CD8-positive, alpha-beta memory T cell (primary cell): ENCODE results near the gene SLK. TPM values are rescaled to one million over a fixed set of nuclear protein-coding genes. Genes with fewer than 3 reads are reported as not detected.

Experiments used
- CTCF ChIA-PET: fragments of 350-600 bp; sonication (Branson Sonifier 250); formaldehyde crosslinking; loops from one replicate; lab custom pipeline; 2021; ENCODE audit warnings: antibody characterized with exemption; lab: Charles Lee
- POLR2A ChIA-PET: fragments of 350-600 bp; sonication (Branson Sonifier 250); formaldehyde crosslinking; loops from one replicate; lab custom pipeline; 2021; ENCODE audit warnings: antibody characterized with exemption; lab: Charles Lee
- DNase-seq, 5 donors: peaks; one replicate each; pipeline versions ENCODE4 v3.0.0 to v3.0.0-alpha.2; 2020 to 2022; ENCODE audit warnings: mixed read lengths in 1 of 5
- H3K27ac ChIP-seq: one replicate; pipeline ENCODE4 v1.7.0; 2013; ENCODE audit warnings: low read depth, mild to moderate bottlenecking, low read length, moderate library complexity
- H3K27me3 ChIP-seq: 2 replicates; pipeline ENCODE4 v1.7.0; 2013; ENCODE audit warnings: low read length, mild to moderate bottlenecking; ENCODE audit not compliant: insufficient read depth, poor library complexity, severe bottlenecking
- H3K36me3 ChIP-seq: 2 replicates; pipeline ENCODE4 v1.7.0; 2013; ENCODE audit warnings: mild to moderate bottlenecking, low read length, moderate library complexity; ENCODE audit not compliant: insufficient read depth
- H3K4me1 ChIP-seq: 2 replicates; pipeline ENCODE4 v1.7.0; 2013; ENCODE audit warnings: mild to moderate bottlenecking, low read length, moderate library complexity; ENCODE audit not compliant: insufficient read depth
- H3K4me3 ChIP-seq: 2 replicates; pipeline ENCODE4 v1.7.0; 2013; ENCODE audit warnings: mild to moderate bottlenecking, low read length
- H3K9me3 ChIP-seq: 2 replicates; pipeline ENCODE4 v1.7.0; 2013; ENCODE audit warnings: mild to moderate bottlenecking, low read length
- H3K27ac Mint-ChIP-seq, 8 donors: one replicate each; pipeline ENCODE4 v1.8.0; 2020 to 2021; ENCODE audit warnings: mixed read lengths in 8 of 8, mild to moderate bottlenecking in 6 of 8, inconsistent platforms in 3 of 8, moderate library complexity in 3 of 8
- H3K27me3 Mint-ChIP-seq, 2 donors: one replicate each; pipeline ENCODE4 v1.8.0; 2020 to 2021; ENCODE audit warnings: mixed read lengths in 2 of 2, mild to moderate bottlenecking in 1 of 2, moderate library complexity in 1 of 2
- H3K36me3 Mint-ChIP-seq, 3 donors: one replicate each; pipeline ENCODE4 v1.8.0; 2020 to 2021; ENCODE audit warnings: mixed read lengths in 3 of 3, inconsistent platforms in 1 of 3, mild to moderate bottlenecking in 1 of 3
- H3K4me1 Mint-ChIP-seq, 3 donors: one replicate each; pipeline ENCODE4 v1.8.0; 2020 to 2021; ENCODE audit warnings: mixed read lengths in 3 of 3, inconsistent platforms in 1 of 3, mild to moderate bottlenecking in 1 of 3
- H3K4me3 Mint-ChIP-seq, 7 donors: one replicate each; pipeline ENCODE4 v1.8.0; 2020 to 2021; ENCODE audit warnings: mixed read lengths in 7 of 7, mild to moderate bottlenecking in 6 of 7, moderate library complexity in 4 of 7, inconsistent platforms in 2 of 7
- H3K9me3 Mint-ChIP-seq, 5 donors: one replicate each; pipeline ENCODE4 v1.8.0; 2020 to 2022; ENCODE audit warnings: mixed read lengths in 5 of 5, mild to moderate bottlenecking in 3 of 5, moderate library complexity in 2 of 5, inconsistent platforms in 1 of 5
- polyA plus RNA-seq: library from polyadenylated mRNA; unstranded; fragments of 300-500 nt; fragmentation: Illumina TruSeq; gene quantifications from one replicate; pipeline ENCODE4 v1.2.3, GENCODE V29; 2021
- total RNA-seq, 2 experiments: library from RNA; stranded (reverse); gene quantifications; one replicate each; pipeline ENCODE4 v1.2.3, GENCODE V29; 2021

SLK gene
- total and polyA plus RNA-seq, 3 experiments from 2014 or later = 15.8 to 24.8 (median 23.7) TPM

GRCh38 chr10:104028146-104028545 is 61.2 kb downstream of the SLK start:
- no peak for DNase-seq
- Mint-ChIP-seq H3K36me3 (peaks cover 13 to 86% (median 25%) of the 10 kb centered on the region in 3 donors), H3K27ac (peak overlapping the region in 2 of 8 donors; percentile 43 to 79), H3K4me3 (no peak overlapping the region), H3K9me3 (no peaks in the 10 kb centered on the region), H3K27me3 (no peaks in the 10 kb centered on the region), H3K4me1 (peaks cover 0 to 2% (median 0%) of the 10 kb centered on the region in 3 donors)
- POLR2A ChIA-PET = interaction anchor here (0.5 to 0.8 kb wide), 2 partner anchors 94 to 111 kb away, joined by 3 to 4 read pairs; partner anchors contain the start of gene SFR1
- no peaks in the 10 kb centered on the region for H3K9me3 ChIP-seq
- H3K27ac ChIP-seq = no peak overlapping the region
- H3K4me3 ChIP-seq = no peak overlapping the region
- H3K4me1 ChIP-seq = no peaks in the 10 kb centered on the region
- peaks cover 21% of the 10 kb centered on the region for H3K36me3 ChIP-seq
- CTCF ChIA-PET = interaction anchor here (0.9 to 1.7 kb wide), 3 partner anchors 93 to 315 kb away, joined by 3 to 6 read pairs (median 3); partner anchors contain the start of gene SFR1
- no peaks in the 10 kb centered on the region for H3K27me3 ChIP-seq

- Mint-ChIP-seq H3K4me3 (no peak overlapping the region), H3K27me3 (no peaks in the 10 kb centered on the region), H3K4me1 (peaks cover 0 to 2% (median 0%) of the 10 kb centered on the region in 3 donors), H3K27ac (peak overlapping the region in 1 of 8 donors; percentile 15), H3K9me3 (no peaks in the 10 kb centered on the region), H3K36me3 (peaks cover 5 to 80% (median 17%) of the 10 kb centered on the region in 3 donors)
- H3K27ac ChIP-seq = no peak overlapping the region
- no peaks in the 10 kb centered on the region for H3K27me3 ChIP-seq
- no peak for DNase-seq
- peaks cover 13% of the 10 kb centered on the region for H3K36me3 ChIP-seq
- ChIA-PET POLR2A (interaction anchor here (0.5 to 0.8 kb wide), 3 partner anchors 93 to 123 kb away, joined by 3 to 4 read pairs (median 3); partner anchors contain the start of gene SFR1), CTCF (interaction anchor here (0.9 to 1.7 kb wide), 3 partner anchors 92 to 316 kb away, joined by 3 to 6 read pairs (median 3); partner anchors contain the start of gene SFR1)
- H3K4me1 ChIP-seq = no peaks in the 10 kb centered on the region
- no peaks in the 10 kb centered on the region for H3K9me3 ChIP-seq
- H3K4me3 ChIP-seq = no peak overlapping the region
Measured at GRCh38 chr10:104028823-104029520, 62.0 kb downstream of the SLK start.

GRCh38 chr10:104029521-104029860 is 62.6 kb downstream of the SLK start:
- peaks cover 0 to 2% (median 0%) of the 10 kb centered on the region in 3 donors for H3K4me1 Mint-ChIP-seq
- peaks cover 12% of the 10 kb centered on the region for H3K36me3 ChIP-seq
- no peaks in the 10 kb centered on the region for H3K4me1 ChIP-seq
- no peaks in the 10 kb centered on the region for H3K9me3 Mint-ChIP-seq
- no peaks in the 10 kb centered on the region for H3K27me3 ChIP-seq
- peaks cover 4 to 75% (median 15%) of the 10 kb centered on the region in 3 donors for H3K36me3 Mint-ChIP-seq
- H3K27ac Mint-ChIP-seq = peak overlapping the region in 2 of 8 donors; percentile 54 to 63
- H3K4me3 Mint-ChIP-seq = no peak overlapping the region
- POLR2A ChIA-PET = interaction anchor here (0.6 to 0.7 kb wide), 2 partner anchors 43 to 123 kb away, joined by 3 read pairs; no protein-coding TSS in a partner anchor
- H3K9me3 ChIP-seq = no peaks in the 10 kb centered on the region
- DNase-seq = no peak
- H3K27me3 Mint-ChIP-seq = no peaks in the 10 kb centered on the region
- no peak overlapping the region for H3K4me3 ChIP-seq
- CTCF ChIA-PET = interaction anchor here (1.7 kb wide), 1 partner anchor 141 kb away, joined by 6 read pairs; no protein-coding TSS in a partner anchor
- no peak overlapping the region for H3K27ac ChIP-seq

- Mint-ChIP-seq H3K4me3 (no peak overlapping the region), H3K4me1 (peaks cover 0 to 2% (median 0%) of the 10 kb centered on the region in 3 donors), H3K27me3 (no peaks in the 10 kb centered on the region), H3K9me3 (no peaks in the 10 kb centered on the region), H3K36me3 (peaks cover 4 to 55% (median 6%) of the 10 kb centered on the region in 3 donors), H3K27ac (peak overlapping the region in 2 of 8 donors; percentile 18 to 86)
- Histone ChIP-seq H3K4me1 (no peaks in the 10 kb centered on the region), H3K36me3 (peaks cover 7% of the 10 kb centered on the region), H3K27ac (no peak overlapping the region), H3K4me3 (no peak overlapping the region), H3K27me3 (no peaks in the 10 kb centered on the region), H3K9me3 (no peaks in the 10 kb centered on the region)
- no peak for DNase-seq
- POLR2A ChIA-PET = no interaction called here
- CTCF ChIA-PET = interaction anchor here (0.8 kb wide), 1 partner anchor 27 kb away, joined by 3 read pairs; no protein-coding TSS in a partner anchor
Measured at GRCh38 chr10:104031631-104032030, 64.7 kb downstream of the SLK start.

- H3K27ac ChIP-seq = no peak overlapping the region
- no peaks in the 10 kb centered on the region for H3K9me3 ChIP-seq
- H3K4me3 ChIP-seq = no peak overlapping the region
- no peak for DNase-seq
- H3K27me3 ChIP-seq = no peaks in the 10 kb centered on the region
- ChIA-PET CTCF (interaction anchor here (0.8 kb wide), 1 partner anchor 26 kb away, joined by 3 read pairs; no protein-coding TSS in a partner anchor), POLR2A (no interaction called here)
- Mint-ChIP-seq H3K27me3 (no peaks in the 10 kb centered on the region), H3K4me3 (no peak overlapping the region), H3K36me3 (peaks cover 4 to 50% (median 6%) of the 10 kb centered on the region in 3 donors), H3K9me3 (no peaks in the 10 kb centered on the region), H3K27ac (peak overlapping the region in 2 of 8 donors; percentile 48 to 68), H3K4me1 (peaks cover 0 to 2% (median 0%) of the 10 kb centered on the region in 3 donors)
- peaks cover 3% of the 10 kb centered on the region for H3K36me3 ChIP-seq
- no peaks in the 10 kb centered on the region for H3K4me1 ChIP-seq
Measured at GRCh38 chr10:104032144-104032775, 65.3 kb downstream of the SLK start.

GRCh38 chr10:104033401-104033930 is 66.5 kb downstream of the SLK start:
- peaks cover 0 to 2% (median 0%) of the 10 kb centered on the region in 3 donors for H3K4me1 Mint-ChIP-seq
- H3K27me3 ChIP-seq = no peaks in the 10 kb centered on the region
- peaks cover 3% of the 10 kb centered on the region for H3K36me3 ChIP-seq
- no peaks in the 10 kb centered on the region for H3K27me3 Mint-ChIP-seq
- H3K9me3 ChIP-seq = no peaks in the 10 kb centered on the region
- no peak overlapping the region for H3K4me3 Mint-ChIP-seq
- H3K36me3 Mint-ChIP-seq = peaks cover 4 to 41% (median 6%) of the 10 kb centered on the region in 3 donors
- CTCF ChIA-PET = no interaction called here
- no peak for DNase-seq
- no peaks in the 10 kb centered on the region for H3K9me3 Mint-ChIP-seq
- H3K4me1 ChIP-seq = no peaks in the 10 kb centered on the region
- H3K27ac ChIP-seq = no peak overlapping the region
- POLR2A ChIA-PET = no interaction called here
- no peak overlapping the region for H3K4me3 ChIP-seq
- peak overlapping the region in 2 of 8 donors; percentile 40 to 61 for H3K27ac Mint-ChIP-seq

GRCh38 chr10:104033966-104034365 is 67.0 kb downstream of the SLK start:
- H3K9me3 Mint-ChIP-seq = no peaks in the 10 kb centered on the region
- Histone ChIP-seq H3K9me3 (no peaks in the 10 kb centered on the region), H3K4me1 (no peaks in the 10 kb centered on the region), H3K27ac (no peak overlapping the region), H3K36me3 (peaks cover 3% of the 10 kb centered on the region), H3K4me3 (no peak overlapping the region), H3K27me3 (no peaks in the 10 kb centered on the region)
- H3K4me3 Mint-ChIP-seq = no peak overlapping the region
- no peaks in the 10 kb centered on the region for H3K27me3 Mint-ChIP-seq
- ChIA-PET POLR2A (no interaction called here), CTCF (interaction anchor here (0.8 kb wide), 1 partner anchor 146 kb away, joined by 3 read pairs; no protein-coding TSS in a partner anchor)
- H3K4me1 Mint-ChIP-seq = peaks cover 0 to 2% (median 0%) of the 10 kb centered on the region in 3 donors
- DNase-seq = no peak
- no peak overlapping the region for H3K27ac Mint-ChIP-seq
- H3K36me3 Mint-ChIP-seq = peaks cover 4 to 36% (median 6%) of the 10 kb centered on the region in 3 donors
